Body of pancreas (tissue), 4 donors: ENCODE data around the gene GSDME.

Source experiments
- POLR2A ChIP-seq, 3 donors: fragments of 450-650 bp; IDR thresholded peaks; one replicate each; pipeline ENCODE4 v1.6.1; 2016; ENCODE audit warnings: antibody characterized with exemption in 3 of 3, mild to moderate bottlenecking in 2 of 3
- TF ChIP-seq, protein P1 (sequence below), 7 experiments: fragments of 450-650 bp in 4 of 7; fragments of 200-600 bp in 3 of 7; sonication (generic) in 3 of 7; IDR thresholded peaks; one replicate each; pipeline ENCODE4 v1.5.1; 2016 to 2019; ENCODE audit warnings: antibody characterized with exemption in 7 of 7

DNA sequence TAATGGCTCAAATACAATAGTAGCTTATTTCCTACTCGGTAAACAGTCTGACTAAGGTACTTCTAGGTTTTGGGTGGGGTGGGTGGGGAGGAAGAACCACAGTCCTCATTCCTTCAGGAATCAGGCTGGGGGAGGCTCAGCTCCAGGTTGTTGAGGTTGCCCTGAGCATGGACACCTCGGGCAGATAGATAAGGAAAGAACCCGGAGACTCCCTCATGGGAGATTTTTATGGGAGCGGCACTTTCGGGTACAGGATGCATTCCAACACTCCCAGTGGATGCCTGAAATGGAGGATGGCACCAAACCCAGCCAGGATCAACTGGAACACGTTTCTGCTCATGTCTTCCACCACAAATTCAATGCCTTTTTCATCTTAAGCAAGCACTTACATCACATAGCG is 5.5 kb upstream of the GSDME start:
- TF ChIP-seq, protein P1, sequence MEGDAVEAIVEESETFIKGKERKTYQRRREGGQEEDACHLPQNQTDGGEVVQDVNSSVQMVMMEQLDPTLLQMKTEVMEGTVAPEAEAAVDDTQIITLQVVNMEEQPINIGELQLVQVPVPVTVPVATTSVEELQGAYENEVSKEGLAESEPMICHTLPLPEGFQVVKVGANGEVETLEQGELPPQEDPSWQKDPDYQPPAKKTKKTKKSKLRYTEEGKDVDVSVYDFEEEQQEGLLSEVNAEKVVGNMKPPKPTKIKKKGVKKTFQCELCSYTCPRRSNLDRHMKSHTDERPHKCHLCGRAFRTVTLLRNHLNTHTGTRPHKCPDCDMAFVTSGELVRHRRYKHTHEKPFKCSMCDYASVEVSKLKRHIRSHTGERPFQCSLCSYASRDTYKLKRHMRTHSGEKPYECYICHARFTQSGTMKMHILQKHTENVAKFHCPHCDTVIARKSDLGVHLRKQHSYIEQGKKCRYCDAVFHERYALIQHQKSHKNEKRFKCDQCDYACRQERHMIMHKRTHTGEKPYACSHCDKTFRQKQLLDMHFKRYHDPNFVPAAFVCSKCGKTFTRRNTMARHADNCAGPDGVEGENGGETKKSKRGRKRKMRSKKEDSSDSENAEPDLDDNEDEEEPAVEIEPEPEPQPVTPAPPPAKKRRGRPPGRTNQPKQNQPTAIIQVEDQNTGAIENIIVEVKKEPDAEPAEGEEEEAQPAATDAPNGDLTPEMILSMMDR (IDR thresholded peaks at IDR 0.05): no peak
- TF ChIP-seq POLR2A (IDR thresholded peaks at IDR 0.05): no peak
